Osteoblast (primary cell): ENCODE data around the gene GPR15LG. TPM values are rescaled to one million over a fixed set of nuclear protein-coding genes. Genes with fewer than 3 reads are reported as not detected.

Experiments used
- DNase-seq: peaks from one replicate; pipeline ENCODE4 v3.0.0; 2011; ENCODE audit warnings: low spot score, mixed read lengths; ENCODE audit not compliant: insufficient read length; ENCODE audit errors: missing footprints
- H2AFZ ChIP-seq: 2 replicates; pipeline ENCODE4 v1.6.0; 2011; ENCODE audit warnings: mild to moderate bottlenecking, low read length
- H3K27ac ChIP-seq: 2 replicates; pipeline ENCODE4 v1.5.1; 2011; ENCODE audit warnings: mild to moderate bottlenecking, low read depth, low read length, moderate library complexity
- H3K27me3 ChIP-seq: 2 replicates; pipeline ENCODE4 v1.6.0; 2012; ENCODE audit warnings: mild to moderate bottlenecking, control low read depth, inconsistent platforms, low read length, moderate library complexity; ENCODE audit not compliant: insufficient read depth
- H3K36me3 ChIP-seq: 2 replicates; pipeline ENCODE4 v1.5.1; 2011; ENCODE audit warnings: mild to moderate bottlenecking, low read length, control low read depth, moderate library complexity; ENCODE audit not compliant: insufficient read depth
- H3K4me1 ChIP-seq: 2 replicates; pipeline ENCODE4 v1.5.1; 2011; ENCODE audit warnings: mild to moderate bottlenecking, low read length, control low read depth, moderate library complexity; ENCODE audit not compliant: insufficient read depth
- H3K4me2 ChIP-seq: 2 replicates; pipeline ENCODE4 v1.6.0; 2011; ENCODE audit warnings: mild to moderate bottlenecking, low read length; ENCODE audit not compliant: insufficient read depth
- H3K4me3 ChIP-seq: fragments of 200-600 bp; sonication (generic); 3 replicates; pipeline ENCODE4 v1.5.1; 2012; ENCODE audit warnings: mild to moderate bottlenecking, low read length, inconsistent platforms; ENCODE audit not compliant: insufficient read depth
- H3K79me2 ChIP-seq: 2 replicates; pipeline ENCODE4 v1.6.0; 2012; ENCODE audit warnings: mild to moderate bottlenecking, low read length, control low read depth, inconsistent platforms; ENCODE audit not compliant: insufficient read depth
- H3K9me3 ChIP-seq: 2 replicates; pipeline ENCODE4 v1.5.1; 2011; ENCODE audit warnings: low read depth, low read length, control low read depth
- H4K20me1 ChIP-seq: 2 replicates; pipeline ENCODE4 v1.6.0; 2012; ENCODE audit warnings: mild to moderate bottlenecking, low read length, control low read depth; ENCODE audit not compliant: insufficient read depth
- total RNA-seq: library from RNA; depleted of rRNA; stranded (reverse); fragments of >200 nt; gene quantifications from 2 replicates; pipeline ENCODE4 v1.2.3, GENCODE V29; 2012
- TF ChIP-seq, protein P1 (sequence below): IDR thresholded peaks from 2 replicates; pipeline ENCODE4 v1.5.1; 2011; ENCODE audit warnings: mild to moderate bottlenecking, low read depth, low read length, moderate library complexity; ENCODE audit errors: extremely low read depth

GPR15LG gene
- total RNA-seq, 1 donor: not detected

DNA sequence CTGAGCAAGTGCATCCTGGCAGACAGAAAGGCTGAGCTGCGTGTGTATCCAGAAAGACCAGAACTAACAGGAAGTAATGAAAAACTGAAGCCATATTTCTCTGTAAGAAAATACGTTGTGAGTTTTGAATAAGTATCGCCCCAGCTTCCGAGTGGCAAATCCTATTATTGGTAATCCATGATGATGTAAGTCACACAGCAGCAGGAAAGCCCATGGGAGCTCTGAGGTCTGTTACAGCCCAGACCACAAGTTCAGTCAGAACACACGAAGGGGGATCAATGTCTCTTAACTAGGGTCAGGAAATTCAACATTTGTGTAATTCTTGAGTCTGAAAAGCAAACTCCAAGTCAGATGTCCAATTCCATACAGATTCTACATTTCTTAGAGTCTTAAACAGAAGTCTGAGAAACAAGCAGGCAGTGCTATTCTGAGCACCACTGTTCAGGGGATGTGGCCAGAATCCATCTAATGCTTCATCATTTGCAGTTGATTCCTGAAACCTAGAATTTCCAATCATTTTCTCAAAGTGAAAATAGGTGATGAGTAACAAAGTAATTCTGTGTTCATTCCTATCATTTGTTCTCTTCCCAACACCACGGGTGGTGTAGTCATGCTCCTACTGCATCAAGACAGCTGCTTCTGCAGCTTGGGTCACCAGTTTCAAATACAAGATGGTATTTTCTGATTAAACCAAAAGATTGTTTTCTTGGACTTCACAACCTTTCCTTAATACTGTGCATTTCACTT, 52.0 kb downstream of the GPR15LG start, which contains the start of gene LRIT2:
LRIT2 (minus strand) TSS at position 118 of the 747 bp plus-strand sequence; CDS start at position 94, 24 bp downstream.
- Histone ChIP-seq H3K9me3 (no peaks in the 10 kb centered on the region), H3K36me3 (no peaks in the 10 kb centered on the region), H2AFZ (no peak within 1 kb of the TSS), H3K79me2 (no peaks in the 10 kb centered on the region), H3K4me1 (no peaks in the 10 kb centered on the region), H3K27ac (no peak within 1 kb of the TSS), H3K4me2 (no peak within 1 kb of the TSS), H4K20me1 (no peaks in the 10 kb centered on the region), H3K4me3 (no peak within 1 kb of the TSS), H3K27me3 (no peaks in the 10 kb centered on the region)
- TF ChIP-seq, protein P1, sequence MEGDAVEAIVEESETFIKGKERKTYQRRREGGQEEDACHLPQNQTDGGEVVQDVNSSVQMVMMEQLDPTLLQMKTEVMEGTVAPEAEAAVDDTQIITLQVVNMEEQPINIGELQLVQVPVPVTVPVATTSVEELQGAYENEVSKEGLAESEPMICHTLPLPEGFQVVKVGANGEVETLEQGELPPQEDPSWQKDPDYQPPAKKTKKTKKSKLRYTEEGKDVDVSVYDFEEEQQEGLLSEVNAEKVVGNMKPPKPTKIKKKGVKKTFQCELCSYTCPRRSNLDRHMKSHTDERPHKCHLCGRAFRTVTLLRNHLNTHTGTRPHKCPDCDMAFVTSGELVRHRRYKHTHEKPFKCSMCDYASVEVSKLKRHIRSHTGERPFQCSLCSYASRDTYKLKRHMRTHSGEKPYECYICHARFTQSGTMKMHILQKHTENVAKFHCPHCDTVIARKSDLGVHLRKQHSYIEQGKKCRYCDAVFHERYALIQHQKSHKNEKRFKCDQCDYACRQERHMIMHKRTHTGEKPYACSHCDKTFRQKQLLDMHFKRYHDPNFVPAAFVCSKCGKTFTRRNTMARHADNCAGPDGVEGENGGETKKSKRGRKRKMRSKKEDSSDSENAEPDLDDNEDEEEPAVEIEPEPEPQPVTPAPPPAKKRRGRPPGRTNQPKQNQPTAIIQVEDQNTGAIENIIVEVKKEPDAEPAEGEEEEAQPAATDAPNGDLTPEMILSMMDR: no peak
- DNase-seq: no peak

DNA sequence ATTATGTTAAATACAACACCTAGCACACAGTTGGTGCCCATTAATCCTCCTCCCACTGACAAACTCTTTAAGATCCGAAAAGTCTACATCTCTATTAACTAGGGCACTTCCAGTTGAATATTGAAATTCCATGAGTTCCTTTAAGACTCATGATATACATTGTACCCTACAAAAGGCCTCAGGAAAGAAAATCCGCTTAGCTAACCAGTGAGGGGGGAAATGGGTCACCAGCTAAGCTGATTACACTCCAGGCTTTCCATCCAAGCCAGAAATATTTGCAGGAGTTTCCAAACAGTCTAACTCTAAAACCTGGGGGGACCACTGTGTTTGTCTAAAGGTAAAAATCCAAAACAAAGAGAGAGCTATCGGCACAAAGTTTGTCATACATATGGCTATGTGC, 53.0 kb downstream of the GPR15LG start:
- H4K20me1 ChIP-seq: no peaks in the 10 kb centered on the region
- TF ChIP-seq, protein P1: no peak
- H3K79me2 ChIP-seq: no peaks in the 10 kb centered on the region
- no peaks in the 10 kb centered on the region for H3K27me3 ChIP-seq
- H3K4me3 ChIP-seq: no peak overlapping the region
- H3K4me1 ChIP-seq: no peaks in the 10 kb centered on the region
- no peak for DNase-seq
- no peaks in the 10 kb centered on the region for H3K36me3 ChIP-seq
- no peak overlapping the region for H2AFZ ChIP-seq
- H3K9me3 ChIP-seq: no peaks in the 10 kb centered on the region
- no peak overlapping the region for H3K27ac ChIP-seq
- no peak overlapping the region for H3K4me2 ChIP-seq

DNA sequence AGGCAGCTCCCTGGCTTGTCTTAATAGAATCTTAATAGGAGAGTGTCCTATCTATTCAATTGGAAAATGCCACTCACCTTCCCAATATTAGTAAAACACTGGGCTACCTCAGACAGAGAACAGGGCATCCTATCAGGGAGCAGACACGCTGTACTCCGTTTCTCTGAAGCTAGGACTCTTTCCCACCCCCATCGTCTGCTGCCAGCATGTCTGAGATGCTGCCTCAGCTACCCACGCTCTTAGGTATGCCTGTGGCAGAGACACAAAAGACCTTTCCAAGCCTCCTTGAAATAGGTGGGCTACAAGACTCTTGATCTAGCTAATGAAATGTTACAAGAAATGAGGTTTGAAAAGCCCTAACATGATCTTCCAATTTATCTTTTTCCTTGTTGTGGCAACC, 54.2 kb downstream of the GPR15LG start:
- Histone ChIP-seq H3K27ac (no peak overlapping the region), H3K79me2 (no peaks in the 10 kb centered on the region)

DNA sequence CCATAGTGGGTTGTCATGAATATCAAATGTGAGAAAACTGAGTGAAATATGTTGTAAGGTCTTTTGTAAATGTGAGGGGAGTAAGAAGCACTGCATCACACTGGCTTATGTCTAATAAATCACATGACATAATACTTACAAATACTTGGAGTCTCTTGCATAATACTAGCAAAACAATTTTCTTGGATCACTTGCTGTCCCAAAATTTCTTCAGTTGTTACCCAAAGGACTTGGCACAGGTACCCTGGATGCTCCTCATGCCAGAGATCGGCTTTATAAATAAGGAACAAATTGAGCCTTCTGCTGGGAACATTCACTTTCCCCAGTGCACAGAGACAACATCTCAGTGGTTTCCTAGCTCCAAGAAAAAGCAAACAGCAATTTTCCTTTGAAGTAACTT, 56.8 kb downstream of the GPR15LG start:
- H3K79me2 ChIP-seq: no peaks in the 10 kb centered on the region
- no peaks in the 10 kb centered on the region for H3K27me3 ChIP-seq
- no peak overlapping the region for H3K4me3 ChIP-seq
- H3K4me2 ChIP-seq: no peak overlapping the region
- TF ChIP-seq, protein P1: no peak
- no peaks in the 10 kb centered on the region for H3K36me3 ChIP-seq
- peak; percentile 66 for DNase-seq
- H4K20me1 ChIP-seq: no peaks in the 10 kb centered on the region
- H3K9me3 ChIP-seq: no peaks in the 10 kb centered on the region
- no peak overlapping the region for H2AFZ ChIP-seq
- no peaks in the 10 kb centered on the region for H3K4me1 ChIP-seq
- no peak overlapping the region for H3K27ac ChIP-seq

More for the DNA sequence above, 54.2 kb downstream of the GPR15LG start:
- Histone ChIP-seq H3K4me1 (no peaks in the 10 kb centered on the region), H3K9me3 (no peaks in the 10 kb centered on the region), H4K20me1 (no peaks in the 10 kb centered on the region), H2AFZ (no peak overlapping the region), H3K4me3 (no peak overlapping the region), H3K36me3 (no peaks in the 10 kb centered on the region), H3K4me2 (no peak overlapping the region), H3K27me3 (no peaks in the 10 kb centered on the region)
- no peak for DNase-seq
- TF ChIP-seq, protein P1: no peak
